ENCODE data around the gene NUP210L. TPM values are rescaled to one million over a fixed set of nuclear protein-coding genes. Genes with fewer than 3 reads are reported as not detected.

NUP210L gene
- total and polyA plus RNA-seq, 2 of the 13 experiments (the other 11 are each of a cell fraction or from before 2014, with no cell fraction given) = not detected

DNA sequence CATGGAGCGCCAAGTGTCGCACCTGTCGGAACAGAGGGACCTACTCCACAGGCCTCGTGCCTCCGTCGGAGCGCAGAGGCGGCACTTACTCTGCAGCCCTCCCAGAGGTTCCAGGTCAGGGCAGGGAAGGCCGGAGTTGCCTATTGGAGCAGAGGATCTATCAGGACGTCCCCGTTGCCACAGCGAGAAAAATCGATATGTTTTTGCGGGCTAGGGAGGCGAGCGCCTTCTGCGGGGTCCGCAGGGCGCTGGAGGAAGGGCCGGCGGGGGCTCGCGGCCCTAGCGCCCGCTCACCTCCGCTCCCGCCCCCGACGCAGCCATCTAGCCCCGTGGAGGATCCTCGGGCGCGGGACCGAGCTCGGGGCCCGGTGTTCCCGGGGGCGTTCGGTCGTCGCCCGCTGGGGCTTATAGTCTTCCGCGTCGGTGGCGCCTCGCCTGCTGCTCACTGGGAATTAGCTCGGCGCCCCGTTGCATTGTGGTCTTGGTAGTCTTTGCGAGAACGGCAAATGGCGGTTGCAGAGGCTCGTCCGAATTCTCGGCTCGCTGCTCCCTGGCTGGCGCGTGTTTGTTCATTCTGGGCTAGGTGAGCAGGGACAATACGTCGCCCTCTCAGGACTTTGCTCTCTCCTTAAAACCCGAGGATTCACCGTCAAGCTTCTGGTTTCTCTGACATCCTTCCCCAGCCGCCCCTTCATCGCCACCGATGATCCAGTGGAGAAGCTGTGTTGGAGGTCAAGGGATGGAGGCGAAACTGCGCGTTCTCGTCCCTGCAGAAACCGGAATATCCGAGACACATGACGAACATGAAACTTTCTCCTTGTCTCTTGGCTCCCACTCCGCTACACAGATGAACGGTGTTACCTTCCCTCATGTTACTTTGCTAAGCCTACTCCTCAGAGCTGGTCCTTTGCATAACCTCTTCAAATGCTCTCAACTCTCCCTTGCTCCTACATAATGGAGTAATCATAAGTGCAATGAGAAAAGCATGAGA lies 177.3 kb downstream of the NUP210L start, which contains the start of gene JTB (continued):
- TF ChIP-seq, protein P1, sequence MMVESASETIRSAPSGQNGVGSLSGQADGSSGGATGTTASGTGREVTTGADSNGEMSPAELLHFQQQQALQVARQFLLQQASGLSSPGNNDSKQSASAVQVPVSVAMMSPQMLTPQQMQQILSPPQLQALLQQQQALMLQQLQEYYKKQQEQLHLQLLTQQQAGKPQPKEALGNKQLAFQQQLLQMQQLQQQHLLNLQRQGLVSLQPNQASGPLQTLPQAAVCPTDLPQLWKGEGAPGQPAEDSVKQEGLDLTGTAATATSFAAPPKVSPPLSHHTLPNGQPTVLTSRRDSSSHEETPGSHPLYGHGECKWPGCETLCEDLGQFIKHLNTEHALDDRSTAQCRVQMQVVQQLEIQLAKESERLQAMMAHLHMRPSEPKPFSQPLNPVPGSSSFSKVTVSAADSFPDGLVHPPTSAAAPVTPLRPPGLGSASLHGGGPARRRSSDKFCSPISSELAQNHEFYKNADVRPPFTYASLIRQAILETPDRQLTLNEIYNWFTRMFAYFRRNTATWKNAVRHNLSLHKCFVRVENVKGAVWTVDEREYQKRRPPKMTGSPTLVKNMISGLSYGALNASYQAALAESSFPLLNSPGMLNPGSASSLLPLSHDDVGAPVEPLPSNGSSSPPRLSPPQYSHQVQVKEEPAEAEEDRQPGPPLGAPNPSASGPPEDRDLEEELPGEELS (CRISPR knock-in tag; IDR thresholded peaks at IDR 0.05) = peak; percentile 9
- no peak for TF ChIP-seq GTF2F1 (IDR thresholded peaks at IDR 0.05; ENCODE audit: low read length)
- TF ChIP-seq ZNF619 (CRISPR knock-in tag; IDR thresholded peaks at IDR 0.05) = peak; percentile 77; the same call in 1 of the 2 replicates
- TF ChIP-seq ATF2 (CRISPR knock-in tag; IDR thresholded peaks at IDR 0.05) = no peak
- TF ChIP-seq MBNL3 (CRISPR knock-in tag; conservative IDR thresholded peaks at IDR 0.05) = no peak
- TF ChIP-seq ZNF746 (CRISPR knock-in tag; IDR thresholded peaks at IDR 0.05) = no peak
- 0 out of 2 replicates have a peak, but pooled peaks have one; percentile 55 for TF ChIP-seq ZBTB20 (CRISPR knock-in tag; IDR thresholded peaks at IDR 0.05; ENCODE audit: borderline replicate concordance, low read depth)
- TF ChIP-seq HHEX (CRISPR knock-in tag; IDR thresholded peaks at IDR 0.05) = no peak
- no peak for TF ChIP-seq ZNF337 (CRISPR knock-in tag; IDR thresholded peaks at IDR 0.05; ENCODE audit: borderline replicate concordance, low read depth)
- TF ChIP-seq ZNF644 (CRISPR knock-in tag; IDR thresholded peaks at IDR 0.05; ENCODE audit: low read depth) = no peak
- peak; percentile 63; the same call in 1 of the 2 replicates for TF ChIP-seq ZNF280D (CRISPR knock-in tag; IDR thresholded peaks at IDR 0.05)
- no peak for TF ChIP-seq MAZ (IDR thresholded peaks at IDR 0.05; ENCODE audit: borderline replicate concordance, low read depth, low read length)
- no peak; the same call in 1 of the 2 replicates for TF ChIP-seq MAZ (CRISPR knock-in tag; IDR thresholded peaks at IDR 0.05; ENCODE audit: low read depth)
- TF ChIP-seq EEA1 (CRISPR knock-in tag; IDR thresholded peaks at IDR 0.05; ENCODE audit: borderline replicate concordance) = 0 out of 2 replicates have a peak, but pooled peaks have one; percentile 17
- TF ChIP-seq, protein P2, sequence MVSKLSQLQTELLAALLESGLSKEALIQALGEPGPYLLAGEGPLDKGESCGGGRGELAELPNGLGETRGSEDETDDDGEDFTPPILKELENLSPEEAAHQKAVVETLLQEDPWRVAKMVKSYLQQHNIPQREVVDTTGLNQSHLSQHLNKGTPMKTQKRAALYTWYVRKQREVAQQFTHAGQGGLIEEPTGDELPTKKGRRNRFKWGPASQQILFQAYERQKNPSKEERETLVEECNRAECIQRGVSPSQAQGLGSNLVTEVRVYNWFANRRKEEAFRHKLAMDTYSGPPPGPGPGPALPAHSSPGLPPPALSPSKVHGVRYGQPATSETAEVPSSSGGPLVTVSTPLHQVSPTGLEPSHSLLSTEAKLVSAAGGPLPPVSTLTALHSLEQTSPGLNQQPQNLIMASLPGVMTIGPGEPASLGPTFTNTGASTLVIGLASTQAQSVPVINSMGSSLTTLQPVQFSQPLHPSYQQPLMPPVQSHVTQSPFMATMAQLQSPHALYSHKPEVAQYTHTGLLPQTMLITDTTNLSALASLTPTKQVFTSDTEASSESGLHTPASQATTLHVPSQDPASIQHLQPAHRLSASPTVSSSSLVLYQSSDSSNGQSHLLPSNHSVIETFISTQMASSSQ (IDR thresholded peaks at IDR 0.05; ENCODE audit: low read depth) = no peak
- TF ChIP-seq, protein P2 (CRISPR knock-in tag; IDR thresholded peaks at IDR 0.05; ENCODE audit: borderline replicate concordance) = no peak; the same call in 1 of the 2 replicates
- no peak; the same call in 1 of the 2 replicates for TF ChIP-seq FOXC1 (CRISPR knock-in tag; IDR thresholded peaks at IDR 0.05; ENCODE audit: borderline replicate concordance)

Measured in HepG2 (cell line).